ENCODE measurements around the gene ZBTB20. TPM values are rescaled to one million over a fixed set of nuclear protein-coding genes. Genes with fewer than 3 reads are reported as not detected.

ZBTB20 gene
- total RNA-seq, 1 experiment from 2014 or later: 12.8 TPM

GRCh38 chr3:115098354-115099073, 48.6 kb downstream of the ZBTB20 start:
- Mint-ChIP-seq H3K9me3 (ENCODE audit: unreplicated experiment) (no peaks in the 10 kb centered on the region), H3K27me3 (ENCODE audit: insufficient read depth, unreplicated experiment) (peaks cover 5% of the 10 kb centered on the region), H3K36me3 (ENCODE audit: insufficient read depth, unreplicated experiment) (no peaks in the 10 kb centered on the region), H3K27ac (ENCODE audit: unreplicated experiment) (no peak overlapping the region), H3K4me3 (ENCODE audit: unreplicated experiment) (no peak overlapping the region), H3K4me1 (ENCODE audit: low read depth, unreplicated experiment) (peaks cover 10% of the 10 kb centered on the region)
- no TSS peak for BruUV-seq (replicated peaks)
- no peaks in the 10 kb centered on the region for H3K36me3 ChIP-seq (ENCODE audit: control insufficient read depth, insufficient read depth, low read length)
- H3K4me1 ChIP-seq: no peaks in the 10 kb centered on the region
- intact Hi-C loops (cut with micrococcal nuclease; ENCODE audit: unreplicated experiment): no loop called here
- TF ChIP-seq CTCF (IDR thresholded peaks at IDR 0.05; ENCODE audit: insufficient read depth in 1 of 2, low read depth in 1 of 2, low read length in 1 of 2, severe bottlenecking in 1 of 2, unreplicated experiment in 1 of 2): no peak
- H3K27me3 ChIP-seq (replicated peaks; ENCODE audit: control insufficient read depth, insufficient read depth, low read length): no peaks in the 10 kb centered on the region
- H3K4me3 ChIP-seq (ENCODE audit: low read depth, low read length): no peak overlapping the region
- H3K9me3 ChIP-seq: no peaks in the 10 kb centered on the region
- CTCF ChIA-PET: no interaction called here
- POLR2A ChIA-PET: no interaction called here
- DNase-seq: no peak

- no peak for DNase-seq
- ChIA-PET POLR2A (no interaction called here), CTCF (no interaction called here)
- no peak overlapping the region for H3K4me3 Mint-ChIP-seq (ENCODE audit: unreplicated experiment)
- H3K9me3 ChIP-seq: no peaks in the 10 kb centered on the region
- no peak for TF ChIP-seq CTCF (IDR thresholded peaks at IDR 0.05; ENCODE audit: insufficient read depth in 1 of 2, low read depth in 1 of 2, low read length in 1 of 2, severe bottlenecking in 1 of 2, unreplicated experiment in 1 of 2)
- no peaks in the 10 kb centered on the region for H3K36me3 ChIP-seq (ENCODE audit: control insufficient read depth, insufficient read depth, low read length)
- no peak overlapping the region for H3K27ac Mint-ChIP-seq (ENCODE audit: unreplicated experiment)
- no peaks in the 10 kb centered on the region for H3K9me3 Mint-ChIP-seq (ENCODE audit: unreplicated experiment)
- intact Hi-C loops (cut with micrococcal nuclease; ENCODE audit: unreplicated experiment): no loop called here
- no peaks in the 10 kb centered on the region for H3K27me3 ChIP-seq (replicated peaks; ENCODE audit: control insufficient read depth, insufficient read depth, low read length)
- no peaks in the 10 kb centered on the region for H3K4me1 ChIP-seq
- H3K4me3 ChIP-seq (ENCODE audit: low read depth, low read length): no peak overlapping the region
- peaks cover 5% of the 10 kb centered on the region for H3K27me3 Mint-ChIP-seq (ENCODE audit: insufficient read depth, unreplicated experiment)
- no TSS peak for BruUV-seq (replicated peaks)
- no peaks in the 10 kb centered on the region for H3K36me3 Mint-ChIP-seq (ENCODE audit: insufficient read depth, unreplicated experiment)
- H3K4me1 Mint-ChIP-seq (ENCODE audit: low read depth, unreplicated experiment): peaks cover 7% of the 10 kb centered on the region
Observed at GRCh38 chr3:115095236-115095635, 51.9 kb downstream of the ZBTB20 start.

GRCh38 chr3:115092220-115092791, 54.8 kb downstream of the ZBTB20 start:
- H3K27me3 ChIP-seq (replicated peaks; ENCODE audit: control insufficient read depth, insufficient read depth, low read length): no peaks in the 10 kb centered on the region
- H3K36me3 Mint-ChIP-seq (ENCODE audit: insufficient read depth, unreplicated experiment): no peaks in the 10 kb centered on the region
- no peaks in the 10 kb centered on the region for H3K9me3 Mint-ChIP-seq (ENCODE audit: unreplicated experiment)
- DNase-seq: peak; percentile 53 to 56
- no peaks in the 10 kb centered on the region for H3K9me3 ChIP-seq
- no peaks in the 10 kb centered on the region for H3K36me3 ChIP-seq (ENCODE audit: control insufficient read depth, insufficient read depth, low read length)
- CTCF ChIA-PET: no interaction called here
- no peaks in the 10 kb centered on the region for H3K4me1 Mint-ChIP-seq (ENCODE audit: low read depth, unreplicated experiment)
- no peak overlapping the region for H3K27ac Mint-ChIP-seq (ENCODE audit: unreplicated experiment)
- intact Hi-C loops (cut with micrococcal nuclease; ENCODE audit: unreplicated experiment): loop anchor here (1.0 to 5.0 kb wide), 5 partner anchors 52 to 723 kb away; no protein-coding TSS in a partner anchor
- BruUV-seq (replicated peaks): no TSS peak
- peaks cover 5% of the 10 kb centered on the region for H3K27me3 Mint-ChIP-seq (ENCODE audit: insufficient read depth, unreplicated experiment)
- peak; percentile 49 to 68 for TF ChIP-seq CTCF (IDR thresholded peaks at IDR 0.05; ENCODE audit: insufficient read depth in 1 of 2, low read depth in 1 of 2, low read length in 1 of 2, severe bottlenecking in 1 of 2, unreplicated experiment in 1 of 2)
- H3K4me1 ChIP-seq: no peaks in the 10 kb centered on the region
- no peak overlapping the region for H3K4me3 ChIP-seq (ENCODE audit: low read depth, low read length)
- POLR2A ChIA-PET: no interaction called here
- no peak overlapping the region for H3K4me3 Mint-ChIP-seq (ENCODE audit: unreplicated experiment)

Data from Caco-2 (cell line).